Skin of body (tissue), 2 donors: ENCODE measurements around the gene VPS8. TPM values are rescaled to one million over a fixed set of nuclear protein-coding genes. Genes with fewer than 3 reads are reported as not detected.
"Not testable (repeated sequence)": the region's sequence is repeated elsewhere in the genome, so short reads cannot be mapped to it uniquely, and the experiment has no call there.

Source experiments
- DNase-seq: peaks from one replicate; lab custom pipeline; 2025; lab: John Stamatoyannopoulos, UW
- total RNA-seq: library from RNA; depleted of rRNA; stranded (reverse); fragments of >200 nt; gene quantifications from one replicate; pipeline ENCODE4 v1.2.3, GENCODE V29; 2014

Gene VPS8
- total RNA-seq, 1 donor from 2014 or later = 116 TPM

DNA sequence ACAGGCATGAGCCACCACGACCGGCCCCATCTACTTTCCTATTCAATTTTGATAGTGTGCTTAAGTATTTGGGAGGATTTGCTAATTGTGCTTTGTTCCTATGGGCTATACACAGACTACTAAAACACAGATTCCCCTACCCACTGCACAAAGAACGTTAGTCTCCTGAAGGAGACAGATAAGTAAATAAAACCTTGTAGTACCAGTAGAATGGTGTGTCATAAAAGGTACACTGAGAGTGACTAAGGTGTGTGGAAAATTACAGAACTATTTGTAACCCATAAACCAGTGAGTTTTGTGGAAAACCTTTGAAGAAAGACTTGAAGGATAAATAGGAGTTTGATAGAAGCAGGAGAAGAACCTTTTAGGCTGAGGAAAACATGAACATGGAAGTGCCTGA, 158.2 kb downstream of the VPS8 start:
- no peak for DNase-seq

DNA sequence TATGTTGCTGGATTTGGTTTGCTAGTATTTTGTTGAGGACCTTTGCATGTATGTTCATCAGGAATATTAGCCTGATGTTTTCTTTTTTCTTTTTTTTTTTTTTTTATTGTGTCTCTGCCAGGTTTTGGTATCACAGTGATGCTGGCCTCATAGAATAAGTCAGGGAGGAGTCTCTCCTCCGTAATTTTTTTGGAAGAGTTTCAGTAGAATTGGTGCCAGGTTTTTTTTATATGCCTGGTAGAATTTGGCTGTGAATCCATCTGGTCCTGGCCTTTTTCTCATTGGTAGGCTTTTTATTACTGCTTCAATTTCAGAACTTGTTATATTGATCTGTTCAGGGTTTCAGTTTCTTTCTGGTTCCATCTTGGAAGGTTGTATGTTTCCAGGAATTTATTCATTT, 165.8 kb downstream of the VPS8 start:
- no peak for DNase-seq

DNA sequence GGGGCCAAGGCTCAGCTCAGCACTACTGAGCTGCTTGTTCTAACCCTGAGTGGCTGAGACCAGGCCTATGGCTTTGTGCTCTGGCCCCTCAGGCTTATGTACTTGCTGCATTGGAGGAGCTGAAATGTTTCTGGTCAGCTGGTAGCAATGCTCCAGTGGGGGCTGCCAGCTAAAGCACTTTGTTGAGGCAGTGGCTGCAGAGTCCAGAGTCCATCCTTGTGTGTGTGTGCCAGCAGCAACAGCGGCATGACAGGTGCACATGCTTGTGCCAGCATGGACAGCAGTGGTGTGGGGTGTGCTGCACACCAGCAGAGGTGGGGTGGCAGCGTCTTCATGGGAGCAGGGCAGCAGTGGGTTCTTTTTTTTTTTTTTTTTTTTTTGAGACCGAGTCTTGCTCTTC, 169.1 kb downstream of the VPS8 start:
- DNase-seq = no peak

DNA sequence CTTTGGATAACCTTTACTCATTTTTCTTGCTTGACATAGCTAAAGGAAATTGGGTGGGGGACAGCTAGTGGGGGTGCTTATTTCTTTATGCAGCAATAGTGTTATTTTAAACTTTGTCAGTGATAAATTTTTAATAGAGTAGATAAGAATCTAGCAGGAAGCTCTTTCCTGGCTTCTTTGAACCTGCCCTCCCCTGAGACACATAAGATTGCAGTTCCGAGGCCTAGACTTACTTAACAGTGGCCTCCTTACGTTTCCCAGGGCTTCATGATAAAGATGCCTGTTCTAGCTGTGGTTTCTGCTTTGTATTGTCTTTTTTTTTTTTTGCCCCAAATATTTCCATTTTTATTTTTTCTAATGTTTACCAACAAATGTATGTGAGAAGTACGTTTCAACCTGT, 170.1 kb downstream of the VPS8 start:
- DNase-seq = no peak

DNA sequence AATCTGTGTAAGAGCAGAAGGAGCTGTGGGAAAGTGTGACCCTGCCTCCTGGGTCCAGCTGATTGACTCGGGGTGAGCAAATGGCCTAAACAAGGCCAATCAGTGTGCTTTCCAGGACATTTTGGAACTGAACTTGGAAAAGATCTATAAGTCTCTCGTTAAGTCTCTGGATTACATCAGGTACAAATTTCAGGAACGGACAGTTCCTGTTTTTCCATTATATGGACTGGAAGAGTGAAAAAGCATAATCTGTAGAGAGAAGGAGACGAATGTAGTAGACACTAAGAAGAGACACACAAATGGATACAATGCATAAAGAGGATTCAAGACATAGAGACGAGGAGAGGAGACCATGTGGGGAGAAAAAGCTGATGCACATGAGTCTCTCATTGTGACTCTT, 173.6 kb downstream of the VPS8 start:
- DNase-seq = no peak

DNA sequence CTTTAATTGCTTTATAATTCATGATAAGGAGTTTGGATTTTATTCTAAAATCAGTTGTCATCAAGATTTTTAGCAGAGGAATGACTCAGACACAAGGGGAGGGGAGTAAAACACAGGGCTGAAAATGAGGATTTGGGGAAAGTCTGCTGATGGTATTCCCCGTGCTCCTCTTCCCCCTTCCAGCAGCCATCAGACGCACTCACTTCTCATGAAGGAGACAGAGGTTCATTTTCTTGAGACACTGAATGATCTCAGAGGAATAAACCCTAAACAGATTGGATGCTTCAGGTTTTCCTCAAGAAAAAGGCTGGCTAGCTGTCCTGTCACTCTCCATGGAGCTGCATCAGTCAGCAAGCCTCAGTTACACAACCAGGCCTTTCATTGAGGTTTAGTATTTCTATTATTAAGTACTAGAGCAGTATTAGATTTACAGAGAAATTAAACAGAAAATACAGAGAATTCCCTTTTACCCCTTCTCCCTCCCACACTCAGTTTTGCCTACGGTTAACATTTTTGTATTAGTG, 174.5 kb downstream of the VPS8 start:
- no peak for DNase-seq

DNA sequence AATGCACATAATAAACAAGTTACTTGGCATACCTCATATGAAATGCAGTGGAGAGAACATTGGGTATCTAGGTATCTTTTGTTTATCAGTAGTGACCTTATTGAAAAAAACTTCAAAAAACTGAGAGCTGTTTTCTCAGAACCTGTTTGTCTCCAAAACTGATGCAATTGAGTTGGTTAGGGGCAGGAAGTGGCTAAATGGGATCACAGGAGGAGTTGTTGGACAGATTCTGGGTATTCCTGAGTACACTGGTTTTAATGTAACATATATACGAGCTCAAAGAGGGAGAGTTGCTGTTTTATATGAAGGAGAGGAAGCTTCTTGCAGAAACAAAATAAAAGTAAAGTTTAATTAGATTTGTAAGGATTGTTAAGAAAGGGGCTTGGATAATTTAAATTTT, 181.4 kb downstream of the VPS8 start:
- DNase-seq = no peak

DNA sequence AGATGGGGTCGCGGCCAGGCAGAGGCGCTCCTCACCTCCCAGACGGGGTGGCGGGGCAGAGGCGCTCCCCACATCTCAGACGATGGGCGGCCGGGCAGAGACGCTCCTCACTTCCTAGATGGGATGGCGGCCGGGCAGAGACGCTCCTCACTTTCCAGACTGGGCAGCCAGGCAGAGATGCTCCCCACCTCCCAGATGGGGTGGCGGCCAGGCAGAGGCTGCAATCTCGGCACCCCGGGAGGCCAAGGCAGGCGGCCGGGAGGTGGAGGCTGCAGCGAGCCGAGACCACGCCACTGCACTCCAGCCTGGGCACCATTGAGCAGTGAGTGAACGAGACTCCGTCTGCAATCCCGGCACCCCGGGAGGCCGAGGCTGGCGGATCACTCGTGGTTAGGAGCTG, 191.9 kb downstream of the VPS8 start:
- not testable (repeated sequence) for DNase-seq

DNA sequence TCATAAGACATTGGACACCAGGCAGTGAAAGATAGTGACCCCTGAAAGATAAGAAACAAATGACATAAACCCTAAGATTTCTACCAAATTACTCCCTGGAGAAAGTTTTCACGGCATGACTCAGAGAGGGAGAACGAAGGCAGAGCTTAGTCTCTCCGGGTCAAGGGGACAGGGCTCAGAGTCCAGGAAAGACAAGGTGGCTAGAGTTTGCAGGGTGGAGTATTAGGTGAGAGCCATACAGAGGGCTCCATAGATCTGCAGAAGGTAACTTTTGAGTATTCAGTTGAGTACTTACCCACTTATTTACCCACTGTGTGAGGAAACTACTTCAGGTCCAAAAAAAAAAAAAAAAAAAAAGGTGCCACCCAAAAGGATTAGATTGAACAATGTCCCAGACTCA, 197.7 kb downstream of the VPS8 start:
- DNase-seq = no peak

DNA sequence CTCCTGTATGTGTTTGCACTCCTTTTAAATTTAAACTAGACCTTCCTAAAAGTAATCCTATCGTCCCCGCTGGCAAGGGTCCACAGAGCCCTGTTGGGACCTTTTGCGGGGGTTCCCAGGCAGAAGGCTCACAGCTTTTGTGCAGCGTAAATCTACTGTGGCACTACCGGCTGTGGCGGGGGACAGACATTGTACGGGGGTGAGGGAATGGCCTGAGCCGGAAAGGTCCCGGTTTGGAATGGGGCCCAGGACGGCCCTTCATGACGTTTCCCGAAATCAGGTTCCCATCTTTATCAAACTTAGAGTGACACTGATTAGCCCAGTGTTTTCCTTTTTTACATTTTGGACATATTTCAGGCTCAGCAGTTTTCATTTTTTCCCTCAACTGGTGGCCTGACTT, 205.6 kb downstream of the VPS8 start:
- not testable (repeated sequence) for DNase-seq

DNA sequence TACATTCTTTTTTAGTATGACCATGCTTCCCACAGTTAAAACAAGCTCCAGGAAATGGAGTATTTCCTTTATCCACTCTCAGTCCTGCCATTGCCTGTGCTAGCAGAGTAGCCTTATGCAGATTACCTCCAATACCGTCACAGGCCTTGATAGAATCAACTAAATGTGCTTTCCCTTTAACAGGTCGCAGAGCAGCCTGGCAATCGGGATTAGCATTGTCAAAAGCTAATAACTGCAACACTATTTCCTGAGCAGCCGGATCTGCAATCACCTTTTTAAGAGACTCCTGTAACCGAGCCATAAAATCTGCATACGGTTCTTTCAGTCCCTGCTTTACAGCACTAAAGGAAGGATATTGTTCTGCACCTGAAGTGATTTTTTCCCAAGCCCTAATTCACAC, 206.0 kb downstream of the VPS8 start:
- not testable (repeated sequence) for DNase-seq

DNA sequence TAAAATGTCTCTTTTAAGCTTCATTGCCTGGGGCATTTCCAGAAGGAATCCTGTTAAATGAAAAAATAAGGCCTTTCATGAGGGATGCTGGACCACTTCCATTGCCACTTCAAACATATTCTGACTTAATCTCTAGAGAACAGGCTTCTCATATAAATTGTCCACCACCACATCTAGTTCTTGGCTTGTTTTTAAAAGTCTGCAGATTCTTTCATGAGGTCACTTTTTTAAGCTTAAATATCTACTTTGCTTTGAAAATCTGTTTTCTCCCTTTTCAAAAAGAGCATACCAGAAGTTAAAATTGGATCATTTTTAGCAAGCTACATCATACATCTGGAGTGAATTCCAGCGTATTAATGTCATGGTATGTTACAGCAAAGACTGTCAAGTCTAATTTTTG, 209.3 kb downstream of the VPS8 start:
- DNase-seq = peak; percentile 84

DNA sequence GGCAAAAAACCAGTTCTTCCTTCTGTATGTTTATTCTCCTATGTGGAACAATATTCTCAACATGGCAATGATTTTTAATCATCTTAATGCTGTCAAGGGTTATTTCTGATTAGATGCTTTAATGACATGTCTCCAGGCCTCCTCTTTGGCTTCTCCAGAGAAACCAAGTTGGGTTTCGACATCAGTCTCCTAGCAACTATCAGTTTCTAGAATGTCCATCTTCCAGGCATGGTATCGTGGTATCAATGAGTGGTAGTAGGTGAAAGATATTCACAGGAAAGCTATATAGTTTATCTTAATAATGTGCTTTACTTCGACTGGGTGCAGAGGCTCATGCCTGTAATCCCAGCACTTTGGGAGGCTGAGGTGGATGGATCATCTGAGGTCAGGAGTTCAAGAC, 212.4 kb downstream of the VPS8 start:
- no peak for DNase-seq

DNA sequence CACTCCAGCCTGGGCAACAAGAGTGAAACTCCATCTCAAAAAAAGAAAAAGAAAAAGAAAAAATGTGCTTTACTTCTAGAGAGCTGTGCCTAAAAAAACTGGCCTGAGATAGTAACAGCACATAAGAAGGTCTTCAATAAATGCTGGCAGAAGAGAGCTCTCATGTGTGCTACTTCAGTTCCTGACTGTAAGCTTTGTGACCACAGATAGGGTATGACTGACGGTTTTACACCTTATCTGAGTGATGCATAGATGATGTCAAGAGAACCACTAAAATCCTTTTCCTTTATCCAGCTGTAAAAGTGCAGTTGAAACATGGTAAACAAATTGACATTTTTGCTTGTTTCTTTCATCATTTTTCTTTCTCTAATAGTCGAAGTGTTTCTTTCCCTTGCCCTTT, 213.0 kb downstream of the VPS8 start:
- DNase-seq = no peak

DNA sequence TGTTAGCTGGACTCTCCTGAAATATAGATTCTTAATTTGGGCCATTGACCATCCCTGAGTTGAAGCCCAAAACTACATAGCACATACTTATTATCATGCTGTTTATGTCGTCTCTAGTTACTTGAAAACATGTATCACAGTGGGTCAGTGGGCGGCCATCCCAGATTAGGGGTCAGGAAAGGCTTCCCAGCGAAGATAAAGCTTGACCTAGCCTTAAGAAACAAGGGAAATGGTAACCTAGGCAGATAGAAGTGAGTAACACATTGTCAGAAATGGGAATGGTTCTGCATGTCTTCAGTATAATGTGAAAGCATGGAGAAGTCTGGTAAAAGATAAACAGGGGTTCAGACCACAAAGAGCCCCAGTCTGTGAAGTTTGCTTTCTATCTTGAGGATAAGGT, 216.2 kb downstream of the VPS8 start:
- DNase-seq = no peak

DNA sequence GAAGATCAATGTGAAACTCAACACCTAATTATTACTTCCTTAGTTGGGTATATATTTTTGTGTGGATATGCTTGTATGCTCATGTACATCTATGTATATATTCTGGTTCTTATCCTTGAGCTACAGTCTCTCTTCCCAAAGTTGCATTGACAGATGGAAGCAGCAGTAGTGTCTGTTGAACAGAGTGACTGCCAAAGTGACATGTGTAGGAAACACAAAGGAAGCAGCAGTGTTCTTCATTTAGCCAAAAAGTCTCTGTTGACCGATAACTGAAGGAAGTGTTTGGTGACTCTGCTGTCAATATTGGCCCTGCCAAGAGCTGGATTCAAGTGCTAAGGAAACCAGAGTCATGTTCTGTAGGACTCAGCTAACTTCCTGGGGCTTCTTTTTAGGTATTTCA, 217.1 kb downstream of the VPS8 start:
- DNase-seq = no peak

DNA sequence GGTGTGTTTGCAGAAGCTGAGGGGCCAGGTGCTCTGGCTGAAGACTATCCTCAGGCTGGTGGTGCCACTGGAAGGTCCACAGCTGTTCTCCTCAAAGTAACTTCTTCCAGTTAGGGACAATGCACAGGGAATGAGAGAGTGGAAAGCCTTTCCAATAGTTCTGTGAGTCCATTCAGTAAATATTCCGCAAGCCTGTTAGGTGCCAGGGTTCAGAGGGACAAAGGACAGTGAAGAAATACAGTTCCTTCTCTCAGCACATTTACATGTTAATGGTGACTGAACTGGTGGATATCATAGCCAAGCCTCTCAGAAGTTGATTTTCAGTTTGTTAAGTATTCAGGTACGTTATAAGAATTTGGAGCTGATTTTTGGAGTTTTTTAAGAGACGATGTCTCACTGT, 218.4 kb downstream of the VPS8 start:
- no peak for DNase-seq

DNA sequence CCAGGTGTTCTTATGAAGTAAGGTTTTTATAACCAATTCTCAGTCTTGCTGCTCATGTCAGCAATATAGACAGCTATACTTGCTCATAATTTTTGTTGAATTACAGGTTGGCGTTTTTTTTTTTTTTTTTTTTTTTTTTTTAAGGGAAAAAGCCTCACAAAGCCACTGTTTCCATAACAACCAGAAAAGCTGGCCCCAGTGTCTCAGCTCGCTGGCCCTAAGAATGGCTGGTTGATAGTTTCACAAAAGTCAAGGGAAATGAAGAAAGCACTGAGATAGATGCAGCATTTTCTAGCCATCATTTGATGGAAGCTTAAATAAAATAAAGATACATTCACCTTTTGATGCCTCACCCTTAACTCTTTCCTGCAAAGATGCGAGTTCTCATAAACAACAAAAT, 219.0 kb downstream of the VPS8 start:
- no peak for DNase-seq

DNA sequence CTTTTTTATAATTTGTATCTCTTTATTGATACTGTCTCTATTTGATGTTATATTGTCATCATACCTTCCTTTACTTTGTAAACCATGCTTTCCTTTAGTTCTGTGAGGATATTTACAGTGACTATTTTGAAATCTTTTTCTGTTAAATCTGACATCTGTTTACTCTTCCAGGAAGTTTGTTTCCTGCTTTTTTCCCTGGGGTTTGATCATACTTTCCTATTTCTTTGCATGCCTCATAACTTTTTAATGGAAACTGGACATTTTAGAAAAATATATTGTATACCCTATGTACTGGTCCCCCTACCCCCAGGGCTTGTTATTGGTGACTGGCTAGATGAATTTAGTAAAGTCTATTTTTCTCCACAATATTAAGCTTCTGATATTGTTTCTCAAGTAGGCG, 225.8 kb downstream of the VPS8 start:
- DNase-seq = no peak

DNA sequence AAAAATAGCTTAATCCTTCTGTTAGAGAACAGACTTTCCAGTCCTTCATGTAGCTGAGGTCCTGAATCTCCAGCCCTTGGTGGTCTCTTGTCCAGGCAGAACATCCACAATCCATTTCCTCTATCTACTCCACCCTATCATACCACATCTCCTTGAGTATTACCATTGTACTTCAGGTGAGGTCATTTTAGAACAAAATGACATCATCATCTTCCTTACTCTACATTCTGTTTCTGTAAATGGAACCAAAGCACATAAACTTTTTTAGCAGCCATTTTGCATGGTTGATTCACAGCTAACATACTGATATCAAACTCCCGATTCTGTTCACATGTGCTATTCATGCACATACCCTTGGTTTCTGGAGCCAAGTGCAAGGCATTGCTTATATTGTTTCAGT, 228.5 kb downstream of the VPS8 start:
- DNase-seq = no peak

DNA sequence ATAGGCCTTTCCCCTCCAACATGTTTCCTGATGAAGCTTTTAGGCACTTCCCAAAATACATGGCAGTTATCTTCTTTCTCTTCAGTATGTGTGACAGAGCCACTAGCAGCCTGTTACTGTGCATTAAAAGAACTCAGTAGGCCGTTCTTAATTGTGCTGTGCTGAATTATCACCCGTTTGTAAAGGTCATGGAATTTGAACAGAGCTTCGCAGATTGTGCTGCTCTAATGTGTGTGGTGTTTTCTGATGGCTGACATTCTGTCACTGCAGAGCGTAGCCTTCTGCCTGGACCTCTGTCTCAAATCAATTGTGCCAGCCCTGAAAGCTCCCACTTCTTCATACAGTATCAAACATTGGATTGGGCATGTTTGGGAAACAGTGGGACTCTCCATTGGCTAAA, 229.6 kb downstream of the VPS8 start:
- DNase-seq = no peak

DNA sequence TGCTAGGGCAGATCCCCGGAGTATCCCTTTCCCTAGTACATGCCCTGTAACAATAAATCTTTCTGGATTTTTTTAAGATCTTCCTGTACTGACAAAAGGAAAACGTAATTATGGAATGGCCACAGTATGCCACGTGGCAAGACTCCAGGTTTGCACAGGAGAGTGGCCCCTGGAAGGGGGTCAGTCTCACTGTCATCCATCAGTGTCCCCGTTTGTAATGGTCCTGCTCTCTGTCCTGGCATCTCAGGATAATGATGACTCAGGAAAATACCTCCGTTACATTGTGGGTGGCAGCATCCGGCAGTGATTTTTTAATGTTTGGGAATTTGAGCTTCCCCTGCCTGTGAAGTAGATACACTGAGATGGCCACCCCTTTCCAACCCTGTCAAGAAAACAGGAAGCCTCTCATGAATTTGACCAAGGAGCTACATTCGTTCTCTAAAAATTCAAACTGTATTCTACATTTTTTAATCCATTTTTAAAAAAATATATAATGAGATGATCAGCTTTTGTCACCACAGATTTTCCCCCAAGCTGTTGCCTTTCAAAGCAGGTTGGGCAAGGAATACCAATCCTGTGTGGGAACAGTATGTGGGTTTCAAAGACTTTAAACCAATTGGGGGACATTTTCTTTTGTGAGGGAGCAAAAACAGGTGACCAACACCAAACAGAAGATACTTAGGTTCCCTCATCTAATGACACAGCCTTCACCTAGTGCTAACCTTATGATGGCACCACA, 230.5 kb downstream of the VPS8 start:
- no peak for DNase-seq

DNA sequence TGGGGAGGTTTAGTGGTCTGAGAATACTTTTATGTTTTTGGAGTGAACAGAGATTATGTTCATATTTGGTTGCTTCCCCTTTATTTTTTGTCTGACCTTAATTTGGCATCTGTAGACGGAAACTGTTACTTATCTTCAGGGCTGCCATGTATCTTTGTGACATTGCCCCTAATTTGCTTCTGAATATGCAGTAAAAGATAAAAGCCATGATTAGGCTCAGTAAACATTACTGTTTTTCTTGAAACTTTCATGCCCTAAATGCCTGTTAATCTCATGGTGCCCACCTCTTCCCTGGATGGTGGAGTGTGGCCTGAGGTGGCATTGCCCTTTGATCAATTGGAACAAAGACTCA, 234.2 kb downstream of the VPS8 start:
- DNase-seq = peak; percentile 53

DNA sequence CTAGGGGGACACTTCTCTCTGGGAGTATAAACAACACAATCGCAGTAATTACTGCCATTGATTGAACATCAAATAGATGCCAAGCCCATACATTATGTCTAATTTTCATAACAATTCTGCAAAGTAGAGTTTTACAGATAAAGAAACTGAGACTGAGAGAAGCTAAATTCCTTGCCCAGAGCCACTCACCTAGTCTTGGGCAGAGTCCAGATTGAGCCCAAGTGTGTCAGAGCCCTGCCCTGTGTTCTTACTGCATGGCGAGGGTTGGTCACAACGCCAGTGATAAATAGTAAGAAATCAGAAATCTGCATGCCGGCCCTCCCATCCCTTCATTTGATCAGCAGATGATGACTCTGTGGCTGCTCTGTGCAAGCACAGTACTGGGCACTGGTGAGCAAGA, 234.6 kb downstream of the VPS8 start:
- DNase-seq = no peak
